ENCODE results near the gene IAPP. TPM values are rescaled to one million over a fixed set of nuclear protein-coding genes. Genes with fewer than 3 reads are reported as not detected.
"Not testable (repeated sequence)": the region's sequence is repeated elsewhere in the genome, so short reads cannot be mapped to it uniquely, and the experiment has no call there.

Gene IAPP
- total RNA-seq, 1 experiment from 2014 or later = not detected

GRCh38 chr12:21416511-21417121, 43.9 kb downstream of the IAPP start:
- no peaks in the 10 kb centered on the region for H4K20me1 ChIP-seq (ENCODE audit: insufficient read depth)

DNA sequence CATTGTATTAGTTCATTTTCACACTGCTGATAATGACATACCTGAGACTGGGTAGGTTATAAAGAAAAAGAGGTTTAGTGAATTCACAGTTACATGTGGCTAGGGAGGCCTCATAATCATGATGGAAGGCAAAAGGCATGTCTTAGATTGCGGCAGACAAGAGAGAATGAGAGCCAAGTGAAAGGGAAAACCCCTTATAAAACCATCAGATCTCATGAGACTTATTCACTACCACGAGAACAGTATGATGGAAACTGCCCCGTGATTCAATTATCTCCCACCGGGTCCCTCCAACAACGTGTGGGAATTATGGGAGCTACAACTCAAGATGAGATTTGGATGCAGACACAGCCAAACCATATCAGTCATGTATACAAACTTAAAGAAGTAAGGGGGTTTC, 45.7 kb downstream of the IAPP start:
- H3K4me3 ChIP-seq (replicated peaks in 1 of 2; ENCODE audit: low read depth in 1 of 2, low read length in 2 of 2); RAD21 ChIA-PET (ENCODE audit: low non-redundant PET in 1 of 2, low total read pairs in 2 of 2, uncharacterized antibody in 2 of 2, unreplicated experiment in 2 of 2); POLR2A ChIA-PET; H3K9ac ChIP-seq (ENCODE audit: low read length); H3K27me3 ChIP-seq (ENCODE audit: insufficient read depth, low read length); H3K9me2 ChIP-seq (ENCODE audit: insufficient read depth); CTCF ChIA-PET; H2AFZ ChIP-seq (ENCODE audit: low read depth, low read length, poor library complexity, severe bottlenecking); H3K27ac ChIP-seq (ENCODE audit: low read depth, low read length); ATAC-seq; DNase-seq (ENCODE audit: low read depth, low spot score); H4K20me1 ChIP-seq (ENCODE audit: insufficient read depth); BruUV-seq (replicated peaks); H3K4me1 ChIP-seq (ENCODE audit: control insufficient read depth in 1 of 2, insufficient read depth in 2 of 2, low read length in 2 of 2); H3K9me3 ChIP-seq (ENCODE audit: control insufficient read depth in 1 of 2, insufficient read depth in 1 of 2, low read depth in 1 of 2, low read length in 2 of 2); H3K36me3 ChIP-seq (ENCODE audit: control insufficient read depth in 1 of 2, insufficient read depth in 2 of 2, low read length in 2 of 2); H3K79me2 ChIP-seq (ENCODE audit: insufficient read depth, low read length); H3K4me2 ChIP-seq (ENCODE audit: low read length): not testable (repeated sequence)
- intact Hi-C loops (cut with micrococcal nuclease) = loop anchor here (10.0 kb wide), 1 partner anchor 54 kb away; no protein-coding TSS in a partner anchor

More at GRCh38 chr12:21416511-21417121, 43.9 kb downstream of the IAPP start:
- ChIA-PET RAD21 (ENCODE audit: low non-redundant PET in 1 of 2, low total read pairs in 2 of 2, uncharacterized antibody in 2 of 2, unreplicated experiment in 2 of 2) (no interaction called here), POLR2A (no interaction called here), CTCF (no interaction called here)
- no peaks in the 10 kb centered on the region for H3K27me3 ChIP-seq (ENCODE audit: insufficient read depth, low read length)
- H3K9ac ChIP-seq (ENCODE audit: low read length) = no peak overlapping the region
- no peaks in the 10 kb centered on the region for H3K4me1 ChIP-seq (ENCODE audit: control insufficient read depth in 1 of 2, insufficient read depth in 2 of 2, low read length in 2 of 2)
- H3K36me3 ChIP-seq (ENCODE audit: control insufficient read depth in 1 of 2, insufficient read depth in 2 of 2, low read length in 2 of 2) = no peaks in the 10 kb centered on the region
- no peak overlapping the region for H3K27ac ChIP-seq (ENCODE audit: low read depth, low read length)
- H2AFZ ChIP-seq (ENCODE audit: low read depth, low read length, poor library complexity, severe bottlenecking) = no peak overlapping the region
- TF ChIP-seq SIN3A (IDR thresholded peaks at IDR 0.05; ENCODE audit: low read depth) (no peak), REST (IDR thresholded peaks at IDR 0.05; ENCODE audit: low read depth) (no peak), EGR1 (IDR thresholded peaks at IDR 0.05; ENCODE audit: low read depth) (no peak), JUND (IDR thresholded peaks at IDR 0.05) (no peak), TCF7L2 (IDR thresholded peaks at IDR 0.05; ENCODE audit: borderline replicate concordance, extremely low read depth, insufficient read depth, insufficient read length) (no peak)
- TF ChIP-seq, protein P1, sequence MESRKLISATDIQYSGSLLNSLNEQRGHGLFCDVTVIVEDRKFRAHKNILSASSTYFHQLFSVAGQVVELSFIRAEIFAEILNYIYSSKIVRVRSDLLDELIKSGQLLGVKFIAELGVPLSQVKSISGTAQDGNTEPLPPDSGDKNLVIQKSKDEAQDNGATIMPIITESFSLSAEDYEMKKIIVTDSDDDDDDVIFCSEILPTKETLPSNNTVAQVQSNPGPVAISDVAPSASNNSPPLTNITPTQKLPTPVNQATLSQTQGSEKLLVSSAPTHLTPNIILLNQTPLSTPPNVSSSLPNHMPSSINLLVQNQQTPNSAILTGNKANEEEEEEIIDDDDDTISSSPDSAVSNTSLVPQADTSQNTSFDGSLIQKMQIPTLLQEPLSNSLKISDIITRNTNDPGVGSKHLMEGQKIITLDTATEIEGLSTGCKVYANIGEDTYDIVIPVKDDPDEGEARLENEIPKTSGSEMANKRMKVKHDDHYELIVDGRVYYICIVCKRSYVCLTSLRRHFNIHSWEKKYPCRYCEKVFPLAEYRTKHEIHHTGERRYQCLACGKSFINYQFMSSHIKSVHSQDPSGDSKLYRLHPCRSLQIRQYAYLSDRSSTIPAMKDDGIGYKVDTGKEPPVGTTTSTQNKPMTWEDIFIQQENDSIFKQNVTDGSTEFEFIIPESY (IDR thresholded peaks at IDR 0.05; ENCODE audit: extremely low read depth, insufficient replicate concordance, low read length) = no peak
- DNase-seq (ENCODE audit: low read depth, low spot score) = no peak
- no TSS peak for BruUV-seq (replicated peaks)
- no peaks in the 10 kb centered on the region for H3K9me3 ChIP-seq (ENCODE audit: control insufficient read depth in 1 of 2, insufficient read depth in 1 of 2, low read depth in 1 of 2, low read length in 2 of 2)
- no peaks in the 10 kb centered on the region for H3K9me2 ChIP-seq (ENCODE audit: insufficient read depth)
- intact Hi-C loops (cut with micrococcal nuclease) = loop anchor here (10.0 kb wide), 1 partner anchor 52 kb away; no protein-coding TSS in a partner anchor
- H3K4me3 ChIP-seq (replicated peaks in 1 of 2; ENCODE audit: low read depth in 1 of 2, low read length in 2 of 2) = no peak overlapping the region
- no peaks in the 10 kb centered on the region for H3K79me2 ChIP-seq (ENCODE audit: insufficient read depth, low read length)
- no peak overlapping the region for H3K4me2 ChIP-seq (ENCODE audit: low read length)
- ATAC-seq = no peak
